AG09319 (cell line): Measurements from ENCODE around the gene ETFBKMT.

Experiments
- DNase-seq: peaks from one replicate; pipeline ENCODE4 v3.0.0-alpha.2; 2010; ENCODE audit warnings: low read depth; ENCODE audit errors: extremely low read depth
- TF ChIP-seq, protein P1 (sequence below): IDR thresholded peaks from 2 replicates; pipeline ENCODE4 v1.5.1; 2011; ENCODE audit warnings: low read depth, mild to moderate bottlenecking, inconsistent platforms, low read length, moderate library complexity

The ETFBKMT gene

DNA sequence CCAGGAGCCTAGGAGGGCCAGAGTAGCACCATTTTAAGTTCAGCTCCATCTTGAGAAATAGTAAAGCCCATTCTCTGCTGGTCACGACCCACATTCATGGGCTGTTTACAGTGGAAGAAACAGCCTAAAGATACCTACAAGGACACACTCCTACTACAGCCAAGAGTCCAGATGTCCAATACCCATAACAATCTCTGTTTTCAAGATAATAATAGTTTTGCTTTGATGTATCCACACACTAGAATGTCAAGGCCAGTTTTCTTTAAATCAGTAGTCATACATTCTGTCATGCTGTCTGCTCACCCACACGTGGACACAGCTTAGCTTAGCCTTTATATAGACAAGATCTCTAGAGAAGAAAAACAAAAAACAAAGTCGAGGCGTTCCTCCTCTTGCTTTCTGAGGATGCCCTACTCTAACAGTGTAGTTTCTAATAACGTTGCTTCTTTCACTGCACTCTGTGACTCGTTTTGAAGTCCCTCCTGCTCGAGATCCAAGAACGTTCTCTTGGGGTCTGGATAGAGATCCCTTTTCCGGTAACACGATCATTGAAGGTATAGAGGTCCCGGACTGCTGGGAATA is 17.9 kb upstream of the ETFBKMT start:
- DNase-seq: no peak
- TF ChIP-seq, protein P1, sequence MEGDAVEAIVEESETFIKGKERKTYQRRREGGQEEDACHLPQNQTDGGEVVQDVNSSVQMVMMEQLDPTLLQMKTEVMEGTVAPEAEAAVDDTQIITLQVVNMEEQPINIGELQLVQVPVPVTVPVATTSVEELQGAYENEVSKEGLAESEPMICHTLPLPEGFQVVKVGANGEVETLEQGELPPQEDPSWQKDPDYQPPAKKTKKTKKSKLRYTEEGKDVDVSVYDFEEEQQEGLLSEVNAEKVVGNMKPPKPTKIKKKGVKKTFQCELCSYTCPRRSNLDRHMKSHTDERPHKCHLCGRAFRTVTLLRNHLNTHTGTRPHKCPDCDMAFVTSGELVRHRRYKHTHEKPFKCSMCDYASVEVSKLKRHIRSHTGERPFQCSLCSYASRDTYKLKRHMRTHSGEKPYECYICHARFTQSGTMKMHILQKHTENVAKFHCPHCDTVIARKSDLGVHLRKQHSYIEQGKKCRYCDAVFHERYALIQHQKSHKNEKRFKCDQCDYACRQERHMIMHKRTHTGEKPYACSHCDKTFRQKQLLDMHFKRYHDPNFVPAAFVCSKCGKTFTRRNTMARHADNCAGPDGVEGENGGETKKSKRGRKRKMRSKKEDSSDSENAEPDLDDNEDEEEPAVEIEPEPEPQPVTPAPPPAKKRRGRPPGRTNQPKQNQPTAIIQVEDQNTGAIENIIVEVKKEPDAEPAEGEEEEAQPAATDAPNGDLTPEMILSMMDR: no peak

DNA sequence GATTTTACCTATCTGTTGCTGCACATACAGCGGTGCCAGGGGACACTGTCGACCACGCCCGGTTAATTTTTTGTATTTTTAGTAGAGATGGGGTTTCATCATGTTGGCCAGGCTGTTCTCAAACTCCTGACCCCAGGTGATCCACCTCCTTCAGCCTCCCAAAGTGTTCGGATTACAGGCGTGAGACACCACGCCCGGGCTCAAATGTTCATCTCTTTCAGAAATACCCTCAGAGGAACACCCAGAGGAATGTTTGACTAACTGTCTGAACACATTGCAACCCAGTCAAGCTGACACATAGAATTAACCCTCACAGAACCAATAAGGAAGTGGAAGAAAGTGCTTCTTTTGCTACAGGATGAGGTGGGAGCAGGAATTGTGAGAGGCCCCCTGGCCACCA is 15.0 kb upstream of the ETFBKMT start:
- DNase-seq: no peak
- TF ChIP-seq, protein P1: no peak

DNA sequence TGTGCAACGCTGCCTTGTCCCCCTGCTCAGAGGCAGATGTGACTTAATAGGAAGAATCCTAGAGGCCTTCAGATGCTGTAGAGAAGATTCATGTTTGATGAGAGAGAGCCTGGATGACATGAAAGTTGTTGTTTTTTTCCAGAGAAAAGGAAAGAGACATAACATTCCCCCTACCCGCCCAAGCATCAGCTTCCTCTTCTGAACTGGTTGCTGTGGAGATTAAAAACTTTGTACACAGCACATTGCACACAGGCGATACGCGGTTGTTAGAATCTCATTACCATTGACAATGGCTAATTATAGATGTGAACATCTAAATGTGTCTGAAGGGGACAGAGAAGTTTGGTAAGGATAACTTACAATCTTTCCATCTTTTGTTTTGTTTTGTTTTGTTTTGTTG is 13.6 kb upstream of the ETFBKMT start:
- TF ChIP-seq, protein P1: no peak
- DNase-seq: no peak

DNA sequence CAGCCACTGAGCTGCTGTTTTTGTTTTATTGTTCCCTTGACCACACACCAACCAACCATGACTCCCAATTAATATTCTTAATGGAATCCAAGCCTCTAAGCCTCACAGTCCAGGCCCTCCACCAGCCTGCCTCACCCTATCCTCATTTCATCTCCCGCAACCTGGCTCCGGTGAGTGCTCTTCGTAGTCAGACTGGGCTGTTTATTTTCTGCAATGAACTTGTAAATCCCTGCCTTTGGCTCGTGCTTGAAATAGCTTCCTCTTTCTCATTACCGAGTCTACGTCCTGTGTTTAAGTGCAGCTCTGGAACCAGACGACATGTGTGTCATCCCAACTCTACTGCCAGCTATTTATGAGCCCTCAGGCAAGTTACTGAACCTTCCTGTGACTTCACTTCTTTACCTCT is 12.4 kb upstream of the ETFBKMT start:
- DNase-seq: no peak
- TF ChIP-seq, protein P1: no peak

DNA sequence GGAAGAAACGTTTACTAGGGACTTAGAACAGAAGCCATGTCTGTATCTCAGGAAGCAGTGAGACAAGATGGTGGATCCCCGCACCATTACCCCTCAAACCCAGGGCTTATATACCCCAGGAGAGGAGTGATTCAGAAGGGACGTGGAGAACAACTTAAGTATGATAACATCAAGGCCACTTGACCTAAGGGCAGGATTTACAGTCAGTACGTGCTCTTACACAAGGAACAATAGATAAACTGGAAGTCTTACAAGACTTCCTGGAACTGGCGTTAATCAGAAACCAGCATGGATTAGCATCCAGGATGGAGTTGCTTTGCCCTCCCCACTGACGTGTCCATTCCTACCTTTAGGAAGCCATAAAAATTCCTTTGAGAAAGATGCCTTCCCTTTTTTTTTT is 8.6 kb upstream of the ETFBKMT start:
- TF ChIP-seq, protein P1: no peak
- no peak for DNase-seq

DNA sequence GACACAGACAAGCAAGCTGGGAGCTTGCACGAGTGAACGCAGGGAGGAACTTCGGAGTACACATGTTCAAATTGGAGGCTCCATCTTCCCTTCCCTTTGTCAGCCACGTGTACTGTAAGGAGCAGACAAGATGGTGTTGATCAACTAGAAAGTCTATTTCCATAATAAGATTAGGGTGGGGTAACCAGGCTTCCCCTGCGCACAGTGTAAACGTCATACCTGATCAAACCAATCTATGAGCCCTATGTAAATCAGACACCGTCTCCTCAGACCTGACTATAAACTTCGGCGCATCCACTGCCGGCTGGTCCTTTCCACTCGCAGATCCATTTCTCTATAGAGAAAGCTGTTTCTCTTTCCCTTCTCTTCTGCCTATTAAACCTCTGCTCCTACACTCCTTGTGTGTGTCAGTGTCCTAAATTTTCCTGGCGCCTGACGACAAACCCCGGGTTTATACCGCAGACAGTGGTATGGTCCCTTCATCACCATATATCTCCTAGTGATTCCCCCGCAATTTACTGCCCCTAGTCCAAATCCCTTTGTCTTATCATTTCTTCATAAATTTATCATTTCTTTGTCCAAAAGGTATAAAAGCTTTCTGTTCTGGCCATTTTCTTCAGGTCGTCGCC is 7.5 kb upstream of the ETFBKMT start:
- TF ChIP-seq, protein P1: no peak
- no peak for DNase-seq

DNA sequence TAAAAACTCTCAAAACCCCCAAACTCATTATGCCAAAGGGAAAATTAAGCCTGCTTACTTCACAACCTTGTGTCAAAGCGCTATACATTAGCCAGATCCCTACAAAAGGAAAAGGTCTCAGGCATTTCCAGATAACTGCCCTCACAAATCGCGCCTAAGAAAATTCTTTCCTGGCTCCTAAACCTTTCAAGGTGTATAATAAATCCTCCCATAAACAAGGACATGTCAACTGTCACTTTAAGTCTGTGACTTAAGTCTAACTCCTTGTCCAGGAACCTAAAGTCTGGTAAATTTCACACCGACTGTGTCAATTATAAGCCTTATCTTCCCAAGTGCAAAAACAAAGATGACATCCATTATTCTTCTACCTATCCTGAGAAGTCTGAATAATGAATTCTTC is 4.3 kb upstream of the ETFBKMT start:
- TF ChIP-seq, protein P1: no peak
- DNase-seq: no peak
